Right ventricle myocardium inferior (tissue), 1 donor: ENCODE results near the gene HP. TPM values are rescaled to one million over a fixed set of nuclear protein-coding genes. Genes with fewer than 3 reads are reported as not detected.
"Not testable (repeated sequence)": the region's sequence is repeated elsewhere in the genome, so short reads cannot be mapped to it uniquely, and the experiment has no call there.

Experiments
- ATAC-seq: fragments of 200-7000 bp; cut with Tn5 transposase; one replicate; pipeline ENCODE4 v1.9.1; 2020; ENCODE audit warnings: mild to moderate bottlenecking, moderate library complexity
- DNase-seq: peaks from one replicate; pipeline ENCODE4 v3.0.0; 2021; ENCODE audit errors: missing footprints
- intact Hi-C: fragments of 100-400 bp; cut with DNase I; formaldehyde crosslinking; loops from one replicate; pipeline ENCODE4 v1.11.0; 2022
- total RNA-seq: library from RNA; stranded (reverse); fragmentation: NEBNext Ultra II Directional; extraction: Animal tissue kit (Norgen Biotek cat#: 25700); gene quantifications from one replicate; pipeline ENCODE4 v1.2.1, GENCODE V29; 2021
- donor health status: DM: no; HTN: yes; CAD: no; lungs with severe emphysema.

The HP gene
- total RNA-seq, 1 donor from 2014 or later, result 21.2 TPM

GRCh38 chr16:72073560-72074230 lies 19.4 kb downstream of the HP start:
- DNase-seq, result no peak
- intact Hi-C loops, result loop anchor here (1.0 kb wide), 1 partner anchor 20 kb away; the partner anchor contains the start of genes DHX38 and TXNL4B
- peak; percentile 95 for ATAC-seq

GRCh38 chr16:72075067-72075466 lies 20.8 kb downstream of the HP start:
- DNase-seq, intact Hi-C loops: not testable (repeated sequence)
- peak; percentile 42 for ATAC-seq

- intact Hi-C loops, DNase-seq, ATAC-seq: not testable (repeated sequence)
Measured at GRCh38 chr16:72076991-72077706, 22.8 kb downstream of the HP start.

GRCh38 chr16:72083778-72084404 lies 29.6 kb downstream of the HP start:
- intact Hi-C loops, result no loop called here
- DNase-seq (no peak), ATAC-seq (no peak)

DNA sequence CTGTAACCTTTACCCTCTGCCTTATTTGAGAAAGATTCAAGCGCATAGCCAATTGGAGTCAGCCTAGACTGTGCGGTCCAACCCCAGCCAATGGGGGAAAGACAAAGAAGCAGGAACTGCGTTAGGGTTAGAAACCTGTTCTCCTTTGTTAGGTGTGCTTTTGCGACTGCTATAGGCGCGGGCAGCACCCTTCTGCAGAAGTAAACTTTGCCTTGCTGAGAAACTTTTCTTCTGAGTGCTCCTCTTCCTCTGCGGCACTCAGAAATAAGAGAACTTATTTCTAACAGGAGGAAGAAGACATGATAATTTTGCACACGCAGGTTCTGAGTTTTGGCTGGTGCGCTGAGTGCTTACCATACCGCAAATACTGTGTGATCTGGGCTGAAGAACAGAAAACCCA lies 30.1 kb downstream of the HP start:
- ATAC-seq (no peak), DNase-seq (no peak)
- intact Hi-C loops, result no loop called here

DNA sequence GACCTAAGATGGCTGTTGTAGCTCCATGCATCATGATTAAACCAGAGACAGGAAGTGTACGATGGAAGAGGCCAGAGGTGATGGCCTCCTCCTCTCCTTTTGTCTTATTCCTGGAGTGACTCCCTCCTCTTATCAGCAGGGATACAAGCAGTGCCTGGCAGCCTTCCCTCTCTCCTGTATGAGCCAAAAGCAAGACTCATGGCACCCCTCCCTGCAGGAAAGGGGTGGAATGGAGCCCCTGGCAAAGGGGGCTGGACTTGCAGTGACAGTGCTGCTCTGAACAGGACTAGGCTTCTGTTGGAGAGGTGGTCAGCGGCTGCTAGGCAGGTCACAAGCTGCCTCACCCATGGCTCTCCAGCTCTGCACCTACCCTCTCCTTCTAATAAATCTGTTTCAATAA lies 30.7 kb downstream of the HP start:
- DNase-seq (no peak), ATAC-seq (peak; percentile 89)
- intact Hi-C loops, result no loop called here

DNA sequence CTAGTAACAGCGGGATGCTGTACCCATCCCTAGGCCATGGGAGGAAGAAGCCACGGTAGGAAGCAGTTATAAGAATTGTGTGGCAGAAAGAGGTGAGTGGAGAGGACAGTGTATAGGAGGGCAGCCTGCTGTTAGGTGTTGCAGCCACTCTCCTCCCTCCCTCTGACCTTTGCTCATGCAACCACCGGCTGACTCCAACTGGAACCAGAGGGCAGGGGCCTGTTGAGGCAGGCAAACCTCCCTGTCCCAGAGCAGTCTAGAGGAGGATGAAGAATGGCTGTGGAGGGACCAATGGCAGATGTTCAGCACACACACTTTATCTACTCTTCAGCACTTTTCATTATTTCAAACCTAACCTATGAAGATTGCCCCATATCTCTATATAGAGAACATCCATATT lies 36.9 kb downstream of the HP start:
- no peak for DNase-seq
- ATAC-seq, result no peak
- intact Hi-C loops, result loop anchor here (10.0 kb wide), 1 partner anchor 156 kb away; no protein-coding TSS in a partner anchor

DNA sequence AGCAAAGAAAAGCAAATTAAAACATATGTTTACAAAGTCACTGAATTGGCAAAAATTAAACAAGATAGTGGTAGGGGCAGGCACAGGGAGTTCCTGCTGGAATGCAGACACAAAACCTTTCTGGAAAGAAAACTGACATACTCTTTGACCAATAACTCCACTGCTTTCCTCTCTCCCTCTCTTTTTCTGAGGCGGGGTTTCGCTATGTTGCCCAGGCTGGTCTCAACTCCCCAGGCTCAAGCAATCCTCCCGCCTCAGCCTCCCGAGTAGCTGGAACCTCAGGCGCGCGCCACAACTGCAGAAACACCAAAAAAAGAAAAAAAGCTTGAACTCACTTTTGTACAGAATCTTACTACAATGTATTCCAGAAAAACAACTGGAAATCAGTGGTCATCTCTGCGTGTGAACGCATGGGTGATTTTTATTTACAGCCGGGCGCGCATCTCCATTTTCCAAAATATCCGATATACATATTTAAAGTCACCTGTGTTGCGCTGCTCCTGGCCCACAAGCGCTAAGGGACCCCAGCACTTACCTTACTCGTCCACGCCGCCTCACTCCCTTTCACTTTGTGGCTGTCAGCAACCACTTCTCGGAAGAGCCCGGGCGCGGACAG lies 38.6 kb downstream of the HP start:
- DNase-seq (no peak), ATAC-seq (peak; percentile 30)
- intact Hi-C loops, result loop anchor here (1.0 to 10.0 kb wide), 2 partner anchors 20 to 158 kb away; no protein-coding TSS in a partner anchor

DNA sequence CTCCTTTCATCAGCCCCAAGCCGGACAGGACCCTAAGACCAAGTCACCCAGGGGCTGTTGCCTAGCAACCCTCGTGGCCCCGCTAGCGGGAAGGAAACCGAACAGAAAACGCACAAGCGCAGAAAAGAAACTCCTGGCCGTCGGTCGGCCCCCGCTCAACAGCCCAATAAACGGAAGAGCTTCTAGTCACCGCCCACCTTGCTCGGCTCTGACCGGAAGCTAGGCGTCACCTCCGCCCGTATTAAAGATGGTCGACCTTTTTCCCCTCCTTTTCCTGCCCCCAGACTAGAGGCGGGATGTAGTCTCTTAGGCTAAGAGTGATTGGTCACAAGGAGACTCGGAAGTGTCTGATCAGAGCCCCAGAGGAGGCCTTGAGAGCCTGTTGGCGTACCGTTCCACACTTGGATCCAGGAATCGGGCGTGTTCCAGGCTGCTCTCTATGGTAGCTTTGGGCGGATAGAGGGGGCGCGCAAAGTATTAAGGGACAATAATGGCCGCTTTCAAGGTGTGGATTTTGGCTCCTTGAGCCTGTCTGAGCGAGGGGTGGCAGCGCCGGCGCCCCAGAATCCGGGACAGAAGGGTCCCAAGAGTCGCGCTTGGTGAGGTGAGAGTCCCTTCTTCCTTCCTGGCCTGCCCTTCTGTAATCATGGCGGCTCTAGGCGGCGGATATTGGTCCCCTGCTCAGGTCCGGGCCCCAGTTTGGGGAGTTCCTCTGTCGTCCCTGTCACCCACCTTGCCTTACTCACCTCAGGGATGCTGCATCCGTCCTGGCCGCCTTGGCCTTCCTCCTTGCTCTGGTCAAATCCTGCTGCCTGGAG lies 39.4 kb downstream of the HP start, which contains the start of the genes DHX38 and TXNL4B:
Gene DHX38 (plus strand): TSS at position 400 of the 818 bp plus-strand sequence. CDS start 2,311 bp downstream, outside the sequence.
Gene TXNL4B (minus strand): TSS at position 173 of the 818 bp plus-strand sequence. CDS start 2,871 bp downstream, outside the sequence.
- DNase-seq, result peak; percentile 96
- intact Hi-C loops, result loop anchor here (1.0 to 10.0 kb wide), 2 partner anchors 20 to 159 kb away; no protein-coding TSS in a partner anchor
- ATAC-seq, result peak; percentile 99

- ATAC-seq, result no peak
- intact Hi-C loops, result loop anchor here (10.0 kb wide), 1 partner anchor 159 kb away; no protein-coding TSS in a partner anchor
- no peak for DNase-seq
Measured at GRCh38 chr16:72094266-72094610, 39.9 kb downstream of the HP start.

GRCh38 chr16:72098936-72099335 lies 44.6 kb downstream of the HP start:
- intact Hi-C loops, result loop anchor here (1.0 to 10.0 kb wide), 2 partner anchors 33 to 164 kb away; no protein-coding TSS in a partner anchor
- no peak for ATAC-seq
- no peak for DNase-seq

GRCh38 chr16:72099377-72099818 lies 45.1 kb downstream of the HP start:
- intact Hi-C loops, result loop anchor here (1.0 to 10.0 kb wide), 2 partner anchors 33 to 165 kb away; no protein-coding TSS in a partner anchor
- ATAC-seq (peak; percentile 70), DNase-seq (no peak)

GRCh38 chr16:72101195-72101594 lies 46.9 kb downstream of the HP start:
- DNase-seq (peak; percentile 22), ATAC-seq (no peak)
- intact Hi-C loops, result no loop called here

GRCh38 chr16:72104905-72105304 lies 50.6 kb downstream of the HP start:
- ATAC-seq, result no peak
- DNase-seq, result peak; percentile 61
- intact Hi-C loops, result no loop called here

DNA sequence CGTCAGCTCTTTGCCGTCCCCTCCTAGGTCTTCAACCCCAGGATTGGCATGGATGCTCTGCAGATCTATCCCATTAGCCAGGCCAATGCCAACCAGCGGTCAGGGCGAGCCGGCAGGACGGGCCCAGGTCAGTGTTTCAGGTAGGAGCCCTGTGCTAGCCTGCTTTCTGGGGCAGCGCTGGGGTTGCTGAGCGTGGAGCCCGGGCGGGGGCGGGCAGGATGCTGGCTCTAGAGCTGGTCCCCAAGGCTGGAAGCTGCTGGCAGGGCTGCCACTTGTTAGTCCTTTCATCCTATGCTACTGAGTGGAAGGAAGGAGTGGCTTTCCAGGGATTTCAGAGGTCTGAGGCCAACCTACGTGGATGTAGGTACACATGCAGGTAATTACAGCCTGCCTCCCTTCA lies 51.7 kb downstream of the HP start:
- intact Hi-C loops, result no loop called here
- DNase-seq (peak; percentile 22), ATAC-seq (no peak)

DNA sequence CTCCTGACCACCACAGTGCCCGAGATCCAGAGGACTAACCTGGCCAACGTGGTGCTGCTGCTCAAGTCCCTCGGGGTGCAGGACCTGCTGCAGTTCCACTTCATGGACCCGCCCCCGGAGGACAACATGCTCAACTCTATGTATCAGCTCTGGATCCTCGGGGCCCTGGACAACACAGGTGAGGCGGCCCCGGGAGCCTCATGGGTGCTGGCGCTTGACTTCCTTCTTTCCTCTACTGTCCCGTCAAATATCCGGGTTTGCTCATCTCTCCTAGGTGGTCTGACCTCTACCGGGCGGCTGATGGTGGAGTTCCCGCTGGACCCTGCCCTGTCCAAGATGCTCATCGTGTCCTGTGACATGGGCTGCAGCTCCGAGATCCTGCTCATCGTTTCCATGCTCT lies 53.1 kb downstream of the HP start:
- DNase-seq, result peak; percentile 32
- intact Hi-C loops, result no loop called here
- ATAC-seq, result no peak

DNA sequence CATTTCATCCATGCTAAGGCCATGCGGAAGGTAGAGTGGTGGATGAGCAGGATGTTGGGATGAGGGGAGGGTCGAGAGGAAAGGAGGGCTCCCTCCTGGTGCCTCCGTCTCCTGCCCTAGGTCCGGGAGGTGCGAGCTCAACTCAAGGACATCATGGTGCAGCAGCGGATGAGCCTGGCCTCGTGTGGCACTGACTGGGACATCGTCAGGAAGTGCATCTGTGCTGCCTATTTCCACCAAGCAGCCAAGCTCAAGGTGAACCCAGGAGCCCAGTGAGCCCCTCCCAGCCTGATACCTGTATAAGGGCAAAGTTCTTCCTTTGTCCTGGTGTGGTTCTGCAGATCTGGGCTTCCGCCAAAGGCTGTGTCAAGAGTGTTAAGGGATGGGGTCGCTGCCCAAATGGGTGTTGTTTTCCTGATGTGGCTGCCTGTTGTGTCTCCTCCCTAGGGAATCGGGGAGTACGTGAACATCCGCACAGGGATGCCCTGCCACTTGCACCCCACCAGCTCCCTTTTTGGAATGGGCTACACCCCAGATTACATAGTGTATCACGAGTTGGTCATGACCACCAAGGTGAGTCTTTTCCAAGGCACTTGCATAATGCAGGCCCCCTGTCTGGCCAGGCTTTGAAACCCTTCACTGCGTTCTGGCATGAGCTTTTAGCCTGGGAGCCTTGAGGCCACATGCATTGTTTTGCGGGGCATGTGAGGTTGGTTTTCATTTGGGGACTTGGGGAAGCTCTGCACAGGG lies 54.2 kb downstream of the HP start:
- no peak for ATAC-seq
- intact Hi-C loops, result no loop called here

More for the DNA sequence above, 54.2 kb downstream of the HP start:
- peak; percentile 20 for DNase-seq
